ENCODE measurements around the gene ACTC1.

GRCh38 chr15:34794590-34795206 is 651 bp downstream of the ACTC1 start:
- TF ChIP-seq POLR2A (IDR thresholded peaks at IDR 0.05) = no peak
- TF ChIP-seq CTCF (IDR thresholded peaks at IDR 0.05) = no peak

All from right lobe of liver (tissue), 4 donors.